ENCODE measurements around the gene DRD1.

GRCh38 chr5:175491223-175491622, 47.2 kb upstream of the DRD1 start:
- TF ChIP-seq, protein P1, sequence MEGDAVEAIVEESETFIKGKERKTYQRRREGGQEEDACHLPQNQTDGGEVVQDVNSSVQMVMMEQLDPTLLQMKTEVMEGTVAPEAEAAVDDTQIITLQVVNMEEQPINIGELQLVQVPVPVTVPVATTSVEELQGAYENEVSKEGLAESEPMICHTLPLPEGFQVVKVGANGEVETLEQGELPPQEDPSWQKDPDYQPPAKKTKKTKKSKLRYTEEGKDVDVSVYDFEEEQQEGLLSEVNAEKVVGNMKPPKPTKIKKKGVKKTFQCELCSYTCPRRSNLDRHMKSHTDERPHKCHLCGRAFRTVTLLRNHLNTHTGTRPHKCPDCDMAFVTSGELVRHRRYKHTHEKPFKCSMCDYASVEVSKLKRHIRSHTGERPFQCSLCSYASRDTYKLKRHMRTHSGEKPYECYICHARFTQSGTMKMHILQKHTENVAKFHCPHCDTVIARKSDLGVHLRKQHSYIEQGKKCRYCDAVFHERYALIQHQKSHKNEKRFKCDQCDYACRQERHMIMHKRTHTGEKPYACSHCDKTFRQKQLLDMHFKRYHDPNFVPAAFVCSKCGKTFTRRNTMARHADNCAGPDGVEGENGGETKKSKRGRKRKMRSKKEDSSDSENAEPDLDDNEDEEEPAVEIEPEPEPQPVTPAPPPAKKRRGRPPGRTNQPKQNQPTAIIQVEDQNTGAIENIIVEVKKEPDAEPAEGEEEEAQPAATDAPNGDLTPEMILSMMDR (IDR thresholded peaks at IDR 0.05) = no peak
- TF ChIP-seq POLR2A (IDR thresholded peaks at IDR 0.05) = no peak
